NCI-H82 treated with DMSO at 0.1 percent for 48 hours (cell line): ENCODE measurements around the gene RGR.

Experiments
- DNase-seq: peaks from one replicate; lab custom pipeline; 2025; ENCODE audit not compliant: unreplicated experiment; lab: John Stamatoyannopoulos, UW

Gene RGR

GRCh38 chr10:84244651-84245270 lies at the start of gene RGR:
RGR (plus strand) TSS chr10:84245053; CDS start chr10:84245091, 38 bp downstream.
- DNase-seq: peak; percentile 84

- no peak for DNase-seq
These were observed 48.8 kb upstream of the RGR start for GRCh38 chr10:84196083-84196482.

GRCh38 chr10:84196941-84197340 lies 47.9 kb upstream of the RGR start:
- DNase-seq: no peak

GRCh38 chr10:84197643-84198042 lies 47.2 kb upstream of the RGR start:
- no peak for DNase-seq

GRCh38 chr10:84198206-84198915 lies 46.5 kb upstream of the RGR start:
- DNase-seq: peak; percentile 10

- no peak for DNase-seq
These were observed 44.2 kb upstream of the RGR start for GRCh38 chr10:84200537-84201243.

GRCh38 chr10:84201244-84201606 lies 43.6 kb upstream of the RGR start:
- no peak for DNase-seq

- DNase-seq: no peak
These were observed 43.2 kb upstream of the RGR start for GRCh38 chr10:84201682-84202081.

- no peak for DNase-seq
These were observed 42.5 kb upstream of the RGR start for GRCh38 chr10:84202349-84202748.

- peak; percentile 14 for DNase-seq
These were observed 40.7 kb upstream of the RGR start for GRCh38 chr10:84204122-84204521.

GRCh38 chr10:84204610-84205009 lies 40.2 kb upstream of the RGR start:
- DNase-seq: no peak

- DNase-seq: peak; percentile 10
These were observed 39.6 kb upstream of the RGR start for GRCh38 chr10:84205049-84205852.

- DNase-seq: no peak
These were observed 38.9 kb upstream of the RGR start for GRCh38 chr10:84205853-84206525.

- no peak for DNase-seq
These were observed 36.8 kb upstream of the RGR start for GRCh38 chr10:84208023-84208422.

- no peak for DNase-seq
These were observed 33.3 kb upstream of the RGR start for GRCh38 chr10:84211566-84211965.

- DNase-seq: no peak
These were observed 32.8 kb upstream of the RGR start for GRCh38 chr10:84212014-84212413.

GRCh38 chr10:84213076-84213475 lies 31.8 kb upstream of the RGR start:
- DNase-seq: no peak

GRCh38 chr10:84214046-84214572 lies 30.7 kb upstream of the RGR start:
- DNase-seq: no peak

GRCh38 chr10:84214612-84215235 lies 30.1 kb upstream of the RGR start:
- no peak for DNase-seq

GRCh38 chr10:84216834-84217233 lies 28.0 kb upstream of the RGR start:
- no peak for DNase-seq
